CD14-positive monocyte (primary cell): Measurements from ENCODE around the gene TENT4A. TPM values are rescaled to one million over a fixed set of nuclear protein-coding genes. Genes with fewer than 3 reads are reported as not detected.

ENCODE experiments used
- DNase-seq, 3 donors: peaks; one replicate each; pipeline ENCODE4 v3.0.0-alpha.2; 2011 to 2022
- H2AFZ ChIP-seq: 2 replicates; pipeline ENCODE4 v1.6.0; 2012; ENCODE audit warnings: mild to moderate bottlenecking, low read depth, low read length, inconsistent platforms; ENCODE audit not compliant: insufficient read depth, poor library complexity, severe bottlenecking
- H3K27ac ChIP-seq, 2 donors: 1 replicate in 1 of 2; 2 replicates in 1 of 2; pipeline ENCODE4 v1.5.1; 2012 to 2013; ENCODE audit warnings: low read length in 2 of 2, control low read depth in 1 of 2, inconsistent platforms in 1 of 2, low read depth in 1 of 2, mild to moderate bottlenecking in 1 of 2
- H3K27me3 ChIP-seq, 2 donors: one replicate each; pipeline versions ENCODE4 v1.6.0 to v1.6.1; 2011 to 2013; ENCODE audit warnings: low read length in 2 of 2; ENCODE audit not compliant: control insufficient read depth in 2 of 2, insufficient read depth in 2 of 2
- H3K36me3 ChIP-seq, 2 donors: replicated peaks in 1 of 2; 1 replicate in 1 of 2; 2 replicates in 1 of 2; pipeline versions ENCODE4 v1.5.1 to v1.6.1; 2012 to 2013; ENCODE audit warnings: low read length in 2 of 2, control low read depth in 1 of 2, inconsistent platforms in 1 of 2, mild to moderate bottlenecking in 1 of 2; ENCODE audit not compliant: insufficient read depth in 2 of 2, control insufficient read depth in 1 of 2
- H3K4me1 ChIP-seq, 2 donors: 1 replicate in 1 of 2; 2 replicates in 1 of 2; pipeline versions ENCODE4 v1.5.1 to v1.6.1; 2012 to 2013; ENCODE audit warnings: low read length in 2 of 2, control low read depth in 1 of 2, inconsistent platforms in 1 of 2, mild to moderate bottlenecking in 1 of 2, moderate library complexity in 1 of 2; ENCODE audit not compliant: insufficient read depth in 2 of 2, control insufficient read depth in 1 of 2
- H3K4me2 ChIP-seq: replicated peaks from 2 replicates; pipeline ENCODE3; 2012; ENCODE audit warnings: low read length, moderate library complexity, mild to moderate bottlenecking; ENCODE audit not compliant: poor library complexity, severe bottlenecking; ENCODE audit errors: extremely low read depth
- H3K4me3 ChIP-seq, 3 experiments: fragments of 200-600 bp in 1 of 3; sonication (generic) in 1 of 3; replicated peaks in 1 of 3; 1 replicate in 2 of 3; 2 replicates in 1 of 3; pipeline ENCODE4 v1.5.1; 2011 to 2013; ENCODE audit warnings: low read length in 3 of 3, mild to moderate bottlenecking in 3 of 3, control low read depth in 2 of 3, low read depth in 2 of 3, inconsistent platforms in 1 of 3, moderate library complexity in 1 of 3
- H3K79me2 ChIP-seq: 2 replicates; pipeline ENCODE4 v1.6.0; 2012; ENCODE audit warnings: mild to moderate bottlenecking, control low read depth, inconsistent platforms, low read length, moderate library complexity; ENCODE audit not compliant: insufficient read depth
- H3K9ac ChIP-seq: 2 replicates; pipeline ENCODE4 v1.6.0; 2017; ENCODE audit warnings: low read length, mild to moderate bottlenecking; ENCODE audit not compliant: insufficient read depth, poor library complexity, severe bottlenecking
- H3K9me3 ChIP-seq, 2 donors: replicated peaks in 1 of 2; 1 replicate in 1 of 2; 2 replicates in 1 of 2; pipeline versions ENCODE4 v1.5.1 to v1.6.1; 2012 to 2013; ENCODE audit warnings: low read length in 2 of 2, control low read depth in 1 of 2; ENCODE audit not compliant: control insufficient read depth in 1 of 2, insufficient read depth in 1 of 2
- H4K20me1 ChIP-seq: 2 replicates; pipeline ENCODE4 v1.6.0; 2012; ENCODE audit warnings: mild to moderate bottlenecking, low read length, control low read depth, moderate library complexity; ENCODE audit not compliant: insufficient read depth
- H3K27ac Mint-ChIP-seq, 7 donors: one replicate each; pipeline ENCODE4 v1.8.0; 2020; ENCODE audit warnings: mild to moderate bottlenecking in 7 of 7, mixed read lengths in 7 of 7, moderate library complexity in 6 of 7, inconsistent platforms in 2 of 7
- H3K27me3 Mint-ChIP-seq, 3 donors: one replicate each; pipeline ENCODE4 v1.8.0; 2021 to 2022; ENCODE audit warnings: low read depth in 3 of 3, mild to moderate bottlenecking in 3 of 3, mixed read lengths in 3 of 3, moderate library complexity in 3 of 3, inconsistent platforms in 1 of 3
- H3K36me3 Mint-ChIP-seq, 2 donors: one replicate each; pipeline ENCODE4 v1.8.0; 2020; ENCODE audit warnings: mixed read lengths in 2 of 2, inconsistent platforms in 1 of 2, mild to moderate bottlenecking in 1 of 2
- H3K4me1 Mint-ChIP-seq: one replicate; pipeline ENCODE4 v1.8.0; 2020; ENCODE audit warnings: mild to moderate bottlenecking, mixed read lengths
- H3K4me3 Mint-ChIP-seq, 2 donors: one replicate each; pipeline ENCODE4 v1.8.0; 2020; ENCODE audit warnings: mild to moderate bottlenecking in 2 of 2, mixed read lengths in 2 of 2, moderate library complexity in 1 of 2
- H3K9me3 Mint-ChIP-seq, 7 donors: one replicate each; pipeline ENCODE4 v1.8.0; 2020 to 2022; ENCODE audit warnings: mixed read lengths in 7 of 7, mild to moderate bottlenecking in 6 of 7, moderate library complexity in 6 of 7, inconsistent platforms in 2 of 7
- WGBS: methylation state at CpG from one replicate; pipeline ENCODE4 v1.1.5; 2013; ENCODE audit warnings: missing lambda C conversion rate; ENCODE audit not compliant: insufficient coverage; 5-methylcytosine and 5-hydroxymethylcytosine counted together
- intact Hi-C, 2 donors: fragments of 100-400 bp; cut with micrococcal nuclease; formaldehyde crosslinking; loops; one replicate each; pipeline versions ENCODE4 v1.15.0 to v1.15.1; 2023
- polyA plus RNA-seq, 3 donors: library from polyadenylated mRNA; depleted of rRNA in 1 of 3; unstranded in 2 of 3; stranded (reverse) in 1 of 3; fragments of 300-500 nt in 2 of 3; fragments of >200 nt in 1 of 3; fragmentation: Illumina TruSeq in 2 of 3; gene quantifications; 1 replicate in 2 of 3; 2 replicates in 1 of 3; pipeline ENCODE4 v1.2.3, GENCODE V29; 2012 to 2021
- TF ChIP-seq, protein P1 (sequence below): fragments of 200-600 bp; IDR thresholded peaks from one replicate; pipeline ENCODE4 v1.8.0; 2022; ENCODE audit warnings: antibody characterized with exemption, mild to moderate bottlenecking

Gene TENT4A
- polyA plus RNA-seq, 3 donors: 0.17 to 15.6 (median 0.44) TPM

DNA sequence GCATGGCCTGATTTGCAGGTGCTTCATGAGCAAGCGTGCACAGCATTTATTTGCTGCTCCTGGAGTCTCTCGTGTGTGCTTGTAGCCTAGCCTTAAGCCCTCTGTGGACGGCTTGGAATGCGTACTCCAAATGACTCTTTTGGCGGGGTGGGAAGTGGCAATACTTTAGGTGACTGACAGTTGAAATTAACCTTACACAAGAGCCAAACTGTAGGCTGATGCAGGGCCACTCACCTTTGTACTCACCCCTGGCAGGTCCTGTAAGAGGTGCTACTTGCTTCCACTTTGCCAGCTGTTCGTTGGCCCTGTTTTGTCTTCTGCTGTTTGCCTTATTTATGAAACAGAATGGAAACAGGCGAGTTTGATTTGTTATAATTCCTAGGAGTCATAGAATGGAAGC is 22.9 kb downstream of the TENT4A start:
- Mint-ChIP-seq H3K27me3 (no peaks in the 10 kb centered on the region), H3K4me3 (no peak overlapping the region), H3K36me3 (peaks cover 39 to 62% of the 10 kb centered on the region in 2 donors), H3K27ac (peak overlapping the region in 3 of 7 donors; percentile 50 to 86 (median 85)), H3K4me1 (peaks cover 45% of the 10 kb centered on the region), H3K9me3 (no peaks in the 10 kb centered on the region)
- intact Hi-C loops: no loop called here
- Histone ChIP-seq H2AFZ (no peak overlapping the region), H3K27ac (peak overlapping the region in 1 of 2 donors; percentile 55), H3K4me3 (no peak overlapping the region), H3K27me3 (no peaks in the 10 kb centered on the region), H3K4me2 (no peak overlapping the region), H3K36me3 (peaks cover 39 to 44% of the 10 kb centered on the region in 2 donors), H3K79me2 (peaks cover 80% of the 10 kb centered on the region), H4K20me1 (peaks cover 67% of the 10 kb centered on the region), H3K9me3 (no peaks in the 10 kb centered on the region), H3K9ac (no peak overlapping the region), H3K4me1 (peaks cover 17 to 28% of the 10 kb centered on the region in 2 donors)
- 95% methylated on average over 4 of the region's 7 CpGs for WGBS
- TF ChIP-seq, protein P1, sequence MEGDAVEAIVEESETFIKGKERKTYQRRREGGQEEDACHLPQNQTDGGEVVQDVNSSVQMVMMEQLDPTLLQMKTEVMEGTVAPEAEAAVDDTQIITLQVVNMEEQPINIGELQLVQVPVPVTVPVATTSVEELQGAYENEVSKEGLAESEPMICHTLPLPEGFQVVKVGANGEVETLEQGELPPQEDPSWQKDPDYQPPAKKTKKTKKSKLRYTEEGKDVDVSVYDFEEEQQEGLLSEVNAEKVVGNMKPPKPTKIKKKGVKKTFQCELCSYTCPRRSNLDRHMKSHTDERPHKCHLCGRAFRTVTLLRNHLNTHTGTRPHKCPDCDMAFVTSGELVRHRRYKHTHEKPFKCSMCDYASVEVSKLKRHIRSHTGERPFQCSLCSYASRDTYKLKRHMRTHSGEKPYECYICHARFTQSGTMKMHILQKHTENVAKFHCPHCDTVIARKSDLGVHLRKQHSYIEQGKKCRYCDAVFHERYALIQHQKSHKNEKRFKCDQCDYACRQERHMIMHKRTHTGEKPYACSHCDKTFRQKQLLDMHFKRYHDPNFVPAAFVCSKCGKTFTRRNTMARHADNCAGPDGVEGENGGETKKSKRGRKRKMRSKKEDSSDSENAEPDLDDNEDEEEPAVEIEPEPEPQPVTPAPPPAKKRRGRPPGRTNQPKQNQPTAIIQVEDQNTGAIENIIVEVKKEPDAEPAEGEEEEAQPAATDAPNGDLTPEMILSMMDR: no peak
- no peak for DNase-seq

DNA sequence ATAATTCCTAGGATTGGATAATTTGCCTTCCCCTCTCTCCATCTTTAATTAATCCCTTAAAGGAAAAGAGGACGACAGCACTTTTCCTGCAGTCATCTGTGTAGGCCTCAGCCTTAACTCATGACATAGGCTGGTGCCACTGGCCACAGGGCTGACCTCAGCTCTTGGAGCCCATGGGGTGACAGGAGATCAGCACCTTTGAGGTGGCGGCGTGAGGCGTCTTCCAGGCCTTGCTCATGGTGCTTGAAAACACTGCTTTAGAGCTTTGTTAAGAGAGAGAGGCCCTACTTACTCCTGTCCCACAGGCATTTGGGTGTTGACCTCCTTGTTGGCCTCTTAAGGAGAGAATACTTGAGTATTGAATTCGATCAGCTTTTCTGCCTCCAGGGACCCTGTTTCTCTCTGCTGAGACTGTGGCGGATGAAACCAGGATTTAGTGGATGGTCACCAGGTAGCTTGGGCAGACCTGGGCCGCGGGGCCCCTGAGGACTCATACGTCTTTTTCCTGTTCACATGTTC is 23.4 kb downstream of the TENT4A start:
- Histone ChIP-seq H3K27me3 (no peaks in the 10 kb centered on the region), H3K4me3 (no peak overlapping the region), H3K9ac (no peak overlapping the region), H2AFZ (no peak overlapping the region), H3K27ac (peak overlapping the region; percentile 14 to 55), H3K36me3 (peaks cover 42 to 49% of the 10 kb centered on the region in 2 donors), H3K9me3 (no peaks in the 10 kb centered on the region), H3K4me1 (peaks cover 17 to 23% of the 10 kb centered on the region in 2 donors), H3K79me2 (peaks cover 75% of the 10 kb centered on the region), H4K20me1 (peaks cover 63% of the 10 kb centered on the region), H3K4me2 (no peak overlapping the region)
- no peak for DNase-seq
- no peaks in the 10 kb centered on the region for H3K9me3 Mint-ChIP-seq
- WGBS: 94% methylated on average over 9 of the region's 9 CpGs
- intact Hi-C loops: no loop called here
- no peak overlapping the region for H3K4me3 Mint-ChIP-seq
- peaks cover 42 to 62% of the 10 kb centered on the region in 2 donors for H3K36me3 Mint-ChIP-seq
- H3K4me1 Mint-ChIP-seq: peaks cover 40% of the 10 kb centered on the region
- TF ChIP-seq, protein P1: no peak
- H3K27ac Mint-ChIP-seq: peak overlapping the region; percentile 72 to 86 (median 84)
- no peaks in the 10 kb centered on the region for H3K27me3 Mint-ChIP-seq
